HG02852 (cell line): ENCODE data around the gene EFHD2.
"Not testable (repeated sequence)": the region's sequence is repeated elsewhere in the genome, so short reads cannot be mapped to it uniquely, and the experiment has no call there.

Experiments used
- ATAC-seq: cut with Tn5 transposase; IDR thresholded peaks from one replicate; pipeline ENCODE4 v1.9.1; 2021; ENCODE audit warnings: mild to moderate bottlenecking, moderate library complexity; ENCODE audit not compliant: unreplicated experiment

Gene EFHD2

GRCh38 chr1:15428815-15429435 lies 19.2 kb downstream of the EFHD2 start:
- no peak for ATAC-seq

GRCh38 chr1:15429701-15430149 lies 20.0 kb downstream of the EFHD2 start:
- no peak for ATAC-seq

- ATAC-seq, result peak; percentile 51
Observed at GRCh38 chr1:15430787-15431570, 21.3 kb downstream of the EFHD2 start.

GRCh38 chr1:15431571-15431948 lies 21.9 kb downstream of the EFHD2 start:
- no peak for ATAC-seq

GRCh38 chr1:15432324-15432723 lies 22.6 kb downstream of the EFHD2 start:
- ATAC-seq, result no peak

GRCh38 chr1:15433471-15433870 lies 23.8 kb downstream of the EFHD2 start:
- ATAC-seq, result no peak

GRCh38 chr1:15434739-15435138 lies 25.1 kb downstream of the EFHD2 start:
- ATAC-seq, result not testable (repeated sequence)

GRCh38 chr1:15435239-15436077 lies 25.8 kb downstream of the EFHD2 start:
- no peak for ATAC-seq

- no peak for ATAC-seq
Observed at GRCh38 chr1:15436881-15437442, 27.3 kb downstream of the EFHD2 start.

- no peak for ATAC-seq
Observed at GRCh38 chr1:15439325-15439724, 29.6 kb downstream of the EFHD2 start.

GRCh38 chr1:15440357-15440756 lies 30.7 kb downstream of the EFHD2 start:
- no peak for ATAC-seq

GRCh38 chr1:15441247-15441646 lies 31.6 kb downstream of the EFHD2 start:
- no peak for ATAC-seq

- ATAC-seq, result no peak
Observed at GRCh38 chr1:15442119-15442518, 32.4 kb downstream of the EFHD2 start.

- no peak for ATAC-seq
Observed at GRCh38 chr1:15442759-15443158, 33.1 kb downstream of the EFHD2 start.

- ATAC-seq, result no peak
Observed at GRCh38 chr1:15443281-15443680, 33.6 kb downstream of the EFHD2 start.

- ATAC-seq, result no peak
Observed at GRCh38 chr1:15444468-15445389, 35.0 kb downstream of the EFHD2 start.

GRCh38 chr1:15445390-15446122 lies 35.9 kb downstream of the EFHD2 start:
- ATAC-seq, result no peak

- no peak for ATAC-seq
Observed at GRCh38 chr1:15446212-15446611, 36.5 kb downstream of the EFHD2 start.

GRCh38 chr1:15448877-15449462 lies 39.3 kb downstream of the EFHD2 start:
- ATAC-seq, result no peak
